Esophagus muscularis mucosa (tissue), 3 donors: ENCODE data around the gene PARD6B.

ENCODE experiments used
- POLR2A ChIP-seq: fragments of 450-650 bp; IDR thresholded peaks from one replicate; pipeline ENCODE4 v1.6.1; 2017; ENCODE audit warnings: antibody characterized with exemption, moderate library complexity, mild to moderate bottlenecking, low read depth
- POLR2AphosphoS5 ChIP-seq, 2 donors: sonication (generic); formaldehyde crosslinking; IDR thresholded peaks; one replicate each; pipeline ENCODE4 v1.6.1; 2017; ENCODE audit warnings: antibody characterized with exemption in 2 of 2
- TF ChIP-seq, protein P1 (sequence below), 3 experiments: fragments of 200-600 bp in 2 of 3; fragments of 450-650 bp in 1 of 3; sonication (generic) in 2 of 3; IDR thresholded peaks; one replicate each; pipeline ENCODE4 v1.5.1; 2017 to 2019; ENCODE audit warnings: antibody characterized with exemption in 3 of 3, mild to moderate bottlenecking in 2 of 3, moderate library complexity in 1 of 3

DNA sequence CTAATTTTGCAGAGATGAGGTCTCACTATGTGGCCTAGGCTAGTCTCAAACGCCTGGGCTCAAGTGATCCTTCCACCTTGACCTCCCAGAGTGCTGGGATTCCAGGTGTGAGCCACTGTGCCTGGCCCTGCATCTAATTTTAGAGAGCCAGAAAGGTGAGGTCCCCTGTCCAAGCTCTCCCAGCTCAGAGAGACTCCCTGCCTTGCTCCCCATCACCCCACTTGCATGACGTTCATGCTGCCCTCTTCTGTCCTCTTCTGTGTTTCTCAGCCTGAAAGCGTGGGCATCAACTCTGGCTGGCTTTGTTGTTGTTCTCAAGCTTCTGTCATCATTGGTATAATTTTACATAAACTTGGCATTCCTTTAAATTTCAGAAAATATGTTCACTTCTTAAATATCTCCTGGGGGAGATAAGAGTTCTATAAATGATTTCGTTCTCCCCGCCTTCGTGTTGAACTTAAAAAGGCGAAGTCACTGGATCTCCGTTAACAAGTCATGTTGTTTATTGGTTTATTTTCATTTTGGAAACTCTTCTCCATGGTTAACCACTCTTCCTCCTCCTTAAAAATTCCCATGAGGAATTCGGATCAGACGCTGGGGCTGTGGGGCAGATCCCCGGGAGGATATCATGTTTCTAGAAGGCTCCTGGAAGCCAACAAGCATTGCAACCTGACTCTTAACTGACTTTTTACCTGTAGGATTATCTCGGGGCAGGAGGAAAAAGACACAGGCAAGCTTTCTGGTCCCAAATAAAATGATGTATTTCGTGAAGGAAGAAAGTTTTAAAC is 13.2 kb upstream of the PARD6B start:
- TF ChIP-seq, protein P1, sequence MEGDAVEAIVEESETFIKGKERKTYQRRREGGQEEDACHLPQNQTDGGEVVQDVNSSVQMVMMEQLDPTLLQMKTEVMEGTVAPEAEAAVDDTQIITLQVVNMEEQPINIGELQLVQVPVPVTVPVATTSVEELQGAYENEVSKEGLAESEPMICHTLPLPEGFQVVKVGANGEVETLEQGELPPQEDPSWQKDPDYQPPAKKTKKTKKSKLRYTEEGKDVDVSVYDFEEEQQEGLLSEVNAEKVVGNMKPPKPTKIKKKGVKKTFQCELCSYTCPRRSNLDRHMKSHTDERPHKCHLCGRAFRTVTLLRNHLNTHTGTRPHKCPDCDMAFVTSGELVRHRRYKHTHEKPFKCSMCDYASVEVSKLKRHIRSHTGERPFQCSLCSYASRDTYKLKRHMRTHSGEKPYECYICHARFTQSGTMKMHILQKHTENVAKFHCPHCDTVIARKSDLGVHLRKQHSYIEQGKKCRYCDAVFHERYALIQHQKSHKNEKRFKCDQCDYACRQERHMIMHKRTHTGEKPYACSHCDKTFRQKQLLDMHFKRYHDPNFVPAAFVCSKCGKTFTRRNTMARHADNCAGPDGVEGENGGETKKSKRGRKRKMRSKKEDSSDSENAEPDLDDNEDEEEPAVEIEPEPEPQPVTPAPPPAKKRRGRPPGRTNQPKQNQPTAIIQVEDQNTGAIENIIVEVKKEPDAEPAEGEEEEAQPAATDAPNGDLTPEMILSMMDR (IDR thresholded peaks at IDR 0.05) = no peak
- TF ChIP-seq POLR2A (no peak), POLR2AphosphoS5 (IDR thresholded peaks at IDR 0.05) (no peak)
